WTC11 (cell line): ENCODE results near the gene SPSB2. TPM values are rescaled to one million over a fixed set of nuclear protein-coding genes. Genes with fewer than 3 reads are reported as not detected.
"Not testable (repeated sequence)": the region's sequence is repeated elsewhere in the genome, so short reads cannot be mapped to it uniquely, and the experiment has no call there.

Experiments
- ATAC-seq: fragments of 200-7000 bp; cut with Tn5 transposase; 2 replicates; pipeline ENCODE4 v1.10.0; 2021; ENCODE audit warnings: mild to moderate bottlenecking, moderate library complexity
- CTCF ChIA-PET: fragments of 300-600 bp; sonication (Branson Sonifier 250); formaldehyde crosslinking; loops from one replicate; lab custom pipeline; 2021; ENCODE audit warnings: antibody characterized with exemption; lab: Charles Lee
- POLR2A ChIA-PET: fragments of 350-600 bp; sonication (Branson Sonifier 250); formaldehyde crosslinking; loops from one replicate; lab custom pipeline; 2021; ENCODE audit warnings: antibody characterized with exemption; lab: Charles Lee
- DNase-seq: peaks from one replicate; pipeline ENCODE4 v3.0.0; 2021; ENCODE audit warnings: low spot score
- H3K27ac Mint-ChIP-seq: 2 replicates; pipeline ENCODE4 v1.8.0; 2021; ENCODE audit warnings: mixed read lengths
- H3K27me3 Mint-ChIP-seq: 2 replicates; pipeline ENCODE4 v1.8.0; 2021; ENCODE audit warnings: low read depth, mild to moderate bottlenecking, moderate library complexity, mixed read lengths
- H3K36me3 Mint-ChIP-seq: 2 replicates; pipeline ENCODE4 v1.8.0; 2021; ENCODE audit warnings: mixed read lengths
- H3K4me1 Mint-ChIP-seq: 2 replicates; pipeline ENCODE4 v1.8.0; 2022; ENCODE audit warnings: mixed read lengths
- H3K4me3 Mint-ChIP-seq: 2 replicates; pipeline ENCODE4 v1.8.0; 2021; ENCODE audit warnings: mild to moderate bottlenecking, moderate library complexity, mixed read lengths
- H3K9me3 Mint-ChIP-seq: 2 replicates; pipeline ENCODE4 v1.8.0; 2021; ENCODE audit warnings: mixed read lengths
- EMX1 ChIP-seq: fragments of 250-450 bp; sonication (Bioruptor Pico); IDR thresholded peaks from 2 replicates; pipeline ENCODE4 v1.8.0; 2021; ENCODE audit warnings: mild to moderate bottlenecking
- GABPB1 ChIP-seq: sonication (generic); formaldehyde crosslinking; IDR thresholded peaks from 2 replicates; pipeline ENCODE4 v1.8.1; 2023; ENCODE audit warnings: mild to moderate bottlenecking, missing genetic modification reagents
- HMGA2 ChIP-seq: fragments of 250-450 bp; sonication (Bioruptor Pico); IDR thresholded peaks from 2 replicates; pipeline ENCODE4 v1.4.0; 2021; ENCODE audit warnings: mild to moderate bottlenecking, moderate library complexity
- IRF2 ChIP-seq: sonication (generic); formaldehyde crosslinking; IDR thresholded peaks from 2 replicates; pipeline ENCODE4 v1.8.0; 2022; ENCODE audit warnings: low read depth, missing genetic modification reagents, borderline replicate concordance
- NR1H2 ChIP-seq: sonication (generic); formaldehyde crosslinking; IDR thresholded peaks from 2 replicates; pipeline ENCODE4 v1.9.0; 2021; ENCODE audit warnings: mild to moderate bottlenecking, moderate library complexity, missing genetic modification reagents
- PRRX2 ChIP-seq: fragments of 250-450 bp; sonication (Bioruptor Pico); IDR thresholded peaks from 2 replicates; pipeline ENCODE4 v1.8.0; 2021; ENCODE audit warnings: mild to moderate bottlenecking
- SMAD3 ChIP-seq: sonication (generic); formaldehyde crosslinking; IDR thresholded peaks from 2 replicates; pipeline ENCODE4 v1.8.0; 2022; ENCODE audit warnings: missing genetic modification reagents, mild to moderate bottlenecking, borderline replicate concordance
- SMAD4 ChIP-seq: sonication (generic); formaldehyde crosslinking; IDR thresholded peaks from 2 replicates; pipeline ENCODE4 v1.8.0; 2022; ENCODE audit warnings: mild to moderate bottlenecking, missing genetic modification reagents
- SP1 ChIP-seq: sonication (generic); formaldehyde crosslinking; conservative IDR thresholded peaks from 2 replicates; pipeline ENCODE4 v1.8.1; 2022; ENCODE audit warnings: missing genetic modification reagents
- TEAD1 ChIP-seq: sonication (generic); formaldehyde crosslinking; IDR thresholded peaks from 2 replicates; pipeline ENCODE4 v1.8.0; 2022; ENCODE audit warnings: mild to moderate bottlenecking, missing genetic modification reagents
- TP53 ChIP-seq: sonication (generic); formaldehyde crosslinking; IDR thresholded peaks from 2 replicates; pipeline ENCODE4 v1.8.1; 2023; ENCODE audit warnings: mild to moderate bottlenecking, missing genetic modification reagents
- ZNF121 ChIP-seq: sonication (generic); formaldehyde crosslinking; IDR thresholded peaks from 2 replicates; pipeline ENCODE4 v1.8.0; 2023; ENCODE audit warnings: missing genetic modification reagents
- ZNF232 ChIP-seq: sonication (generic); formaldehyde crosslinking; IDR thresholded peaks from 2 replicates; pipeline ENCODE4 v1.8.0; 2022; ENCODE audit warnings: mild to moderate bottlenecking, missing genetic modification reagents
- total RNA-seq: library from RNA; stranded (reverse); gene quantifications from 3 replicates; pipeline ENCODE4 v1.2.3, GENCODE V29; 2021
- TF ChIP-seq, protein P1 (sequence below): sonication (generic); formaldehyde crosslinking; IDR thresholded peaks from 2 replicates; pipeline ENCODE4 v1.8.1; 2023; ENCODE audit warnings: mild to moderate bottlenecking, missing genetic modification reagents
- TF ChIP-seq, protein P2 (sequence below): fragments of 250-450 bp; sonication (Bioruptor Pico); IDR thresholded peaks from 2 replicates; pipeline ENCODE4 v1.9.0; 2021; ENCODE audit warnings: moderate library complexity, mild to moderate bottlenecking, inconsistent platforms, borderline replicate concordance
- TF ChIP-seq, protein P3 (sequence below): sonication (generic); formaldehyde crosslinking; IDR thresholded peaks from 2 replicates; pipeline ENCODE4 v1.8.0; 2023; ENCODE audit warnings: missing genetic modification reagents, mild to moderate bottlenecking, borderline replicate concordance
- TF ChIP-seq, protein P4 (sequence below): sonication (generic); formaldehyde crosslinking; conservative IDR thresholded peaks from 2 replicates; pipeline ENCODE4 v1.8.1; 2022; ENCODE audit warnings: mild to moderate bottlenecking, missing genetic modification reagents

Gene SPSB2
- total RNA-seq, 1 experiment from 2014 or later = 25.5 TPM

DNA sequence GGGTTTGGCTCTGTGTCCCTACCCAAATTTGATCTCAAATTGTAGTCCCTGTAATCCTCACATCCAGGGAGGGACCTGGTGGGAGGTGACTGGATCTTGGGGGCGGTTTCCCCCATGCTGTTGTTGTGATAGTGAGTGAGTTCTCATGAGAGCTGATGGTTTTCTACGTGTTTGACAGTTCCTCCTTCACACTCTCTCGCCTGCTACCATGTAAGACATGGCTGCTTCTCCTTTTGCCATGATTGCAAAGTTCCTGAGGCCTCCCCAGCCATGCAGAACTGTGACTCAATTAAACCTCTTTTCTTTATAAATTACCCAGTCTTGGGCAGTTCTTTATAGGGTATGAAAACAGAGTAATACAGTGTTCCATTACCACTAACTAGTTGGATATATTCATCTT, 21.2 kb upstream of the SPSB2 start:
- H3K9me3 Mint-ChIP-seq = no peaks in the 10 kb centered on the region

DNA sequence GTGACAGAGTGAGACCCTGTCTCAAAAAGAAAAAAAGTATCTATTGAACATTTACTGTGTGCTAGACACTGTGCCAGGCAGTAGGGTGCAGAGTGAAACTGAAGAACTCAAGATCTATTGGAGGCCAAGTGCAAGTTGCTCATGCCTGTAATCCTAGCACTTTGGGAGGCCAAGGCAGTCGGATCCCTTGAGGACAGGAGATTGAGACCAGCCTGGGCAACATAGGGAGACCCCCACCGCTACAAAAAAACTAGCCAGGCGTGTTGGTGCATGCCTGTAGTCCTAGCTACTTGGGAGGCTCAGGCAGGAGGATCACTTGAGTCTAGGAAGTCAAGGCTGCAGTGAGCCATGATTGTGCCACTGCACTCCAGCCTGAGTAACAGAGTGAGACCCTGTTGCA, 19.6 kb upstream of the SPSB2 start:
- peak overlapping the region; percentile 25; the same call in 1 of the 2 replicates for H3K27ac Mint-ChIP-seq
- CTCF ChIA-PET = interaction anchor here (2.0 to 3.6 kb wide), 4 partner anchors 13 to 51 kb away, joined by 9 to 83 read pairs (median 46); partner anchors contain the start of genes C12orf57, LRRC23, RNU7-1 and SPSB2
- H3K9me3 Mint-ChIP-seq, DNase-seq, ATAC-seq, H3K27me3 Mint-ChIP-seq, H3K4me3 Mint-ChIP-seq, H3K36me3 Mint-ChIP-seq: not testable (repeated sequence)
- TF ChIP-seq ZNF121 (CRISPR knock-in tag) = peak; percentile 75; the same call in 1 of the 2 replicates
- H3K4me1 Mint-ChIP-seq = peaks cover 21% of the 10 kb centered on the region
- POLR2A ChIA-PET = interaction anchor here (0.7 to 1.4 kb wide), 2 partner anchors 22 to 45 kb away, joined by 5 to 6 read pairs; no protein-coding TSS in a partner anchor

More for the DNA sequence above, 21.2 kb upstream of the SPSB2 start:
- Mint-ChIP-seq H3K27ac (no peak overlapping the region), H3K4me3 (no peak overlapping the region), H3K36me3 (no peaks in the 10 kb centered on the region), H3K4me1 (peaks cover 10% of the 10 kb centered on the region), H3K27me3 (peaks cover 4% of the 10 kb centered on the region)
- CTCF ChIA-PET = interaction anchor here (1.6 kb wide), 1 partner anchor 22 kb away, joined by 9 read pairs; the partner anchor contains the start of gene SPSB2
- ATAC-seq = no peak
- POLR2A ChIA-PET = interaction anchor here (0.6 kb wide), 1 partner anchor 25 kb away, joined by 3 read pairs; no protein-coding TSS in a partner anchor
- DNase-seq = no peak
- TF ChIP-seq, protein P1, sequence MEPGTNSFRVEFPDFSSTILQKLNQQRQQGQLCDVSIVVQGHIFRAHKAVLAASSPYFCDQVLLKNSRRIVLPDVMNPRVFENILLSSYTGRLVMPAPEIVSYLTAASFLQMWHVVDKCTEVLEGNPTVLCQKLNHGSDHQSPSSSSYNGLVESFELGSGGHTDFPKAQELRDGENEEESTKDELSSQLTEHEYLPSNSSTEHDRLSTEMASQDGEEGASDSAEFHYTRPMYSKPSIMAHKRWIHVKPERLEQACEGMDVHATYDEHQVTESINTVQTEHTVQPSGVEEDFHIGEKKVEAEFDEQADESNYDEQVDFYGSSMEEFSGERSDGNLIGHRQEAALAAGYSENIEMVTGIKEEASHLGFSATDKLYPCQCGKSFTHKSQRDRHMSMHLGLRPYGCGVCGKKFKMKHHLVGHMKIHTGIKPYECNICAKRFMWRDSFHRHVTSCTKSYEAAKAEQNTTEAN = no peak

DNA sequence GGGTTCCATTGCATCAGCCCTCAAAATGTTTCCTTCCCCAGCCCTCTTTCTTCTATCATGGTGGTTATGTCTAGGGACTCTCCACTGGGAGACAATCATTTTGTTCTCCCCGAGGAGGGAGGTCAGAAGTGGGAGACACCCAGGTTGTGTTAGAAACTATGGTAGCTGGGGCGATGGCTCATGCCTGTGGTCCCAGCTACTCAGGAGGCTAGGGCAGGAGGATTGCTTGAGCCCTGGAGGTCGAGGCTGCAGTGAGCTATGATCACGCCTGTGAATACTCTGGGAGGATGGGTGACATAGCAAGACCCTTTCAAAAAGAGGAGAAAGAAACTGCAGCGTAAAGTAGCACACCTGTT, 18.5 kb upstream of the SPSB2 start:
- no peaks in the 10 kb centered on the region for H3K36me3 Mint-ChIP-seq
- peak overlapping the region; percentile 39 for H3K27ac Mint-ChIP-seq
- DNase-seq (no peak), ATAC-seq (no peak)
- peaks cover 4% of the 10 kb centered on the region; the same call in 1 of the 2 replicates for H3K27me3 Mint-ChIP-seq
- TF ChIP-seq HMGA2 = no peak
- TF ChIP-seq, protein P2, sequence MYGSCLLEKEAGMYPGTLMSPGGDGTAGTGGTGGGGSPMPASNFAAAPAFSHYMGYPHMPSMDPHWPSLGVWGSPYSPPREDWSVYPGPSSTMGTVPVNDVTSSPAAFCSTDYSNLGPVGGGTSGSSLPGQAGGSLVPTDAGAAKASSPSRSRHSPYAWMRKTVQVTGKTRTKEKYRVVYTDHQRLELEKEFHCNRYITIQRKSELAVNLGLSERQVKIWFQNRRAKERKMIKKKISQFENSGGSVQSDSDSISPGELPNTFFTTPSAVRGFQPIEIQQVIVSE (CRISPR knock-in tag) = no peak
- no peak for TF ChIP-seq SMAD4 (CRISPR knock-in tag)
- ChIA-PET POLR2A (interaction anchor here (0.8 to 2.1 kb wide), 12 partner anchors 11 to 168 kb away, joined by 3 to 32 read pairs (median 4); partner anchors contain the start of genes C12orf57, CDCA3, COPS7A and LRRC23), CTCF (interaction anchor here (0.5 to 3.6 kb wide), 28 partner anchors 8 to 1116 kb away, joined by 3 to 83 read pairs (median 5); partner anchors contain the start of genes C12orf57, C1RL, C1S and CDCA3)
- H3K4me1 Mint-ChIP-seq = peaks cover 28% of the 10 kb centered on the region
- peak overlapping the region; percentile 60 for H3K4me3 Mint-ChIP-seq
- no peaks in the 10 kb centered on the region for H3K9me3 Mint-ChIP-seq

DNA sequence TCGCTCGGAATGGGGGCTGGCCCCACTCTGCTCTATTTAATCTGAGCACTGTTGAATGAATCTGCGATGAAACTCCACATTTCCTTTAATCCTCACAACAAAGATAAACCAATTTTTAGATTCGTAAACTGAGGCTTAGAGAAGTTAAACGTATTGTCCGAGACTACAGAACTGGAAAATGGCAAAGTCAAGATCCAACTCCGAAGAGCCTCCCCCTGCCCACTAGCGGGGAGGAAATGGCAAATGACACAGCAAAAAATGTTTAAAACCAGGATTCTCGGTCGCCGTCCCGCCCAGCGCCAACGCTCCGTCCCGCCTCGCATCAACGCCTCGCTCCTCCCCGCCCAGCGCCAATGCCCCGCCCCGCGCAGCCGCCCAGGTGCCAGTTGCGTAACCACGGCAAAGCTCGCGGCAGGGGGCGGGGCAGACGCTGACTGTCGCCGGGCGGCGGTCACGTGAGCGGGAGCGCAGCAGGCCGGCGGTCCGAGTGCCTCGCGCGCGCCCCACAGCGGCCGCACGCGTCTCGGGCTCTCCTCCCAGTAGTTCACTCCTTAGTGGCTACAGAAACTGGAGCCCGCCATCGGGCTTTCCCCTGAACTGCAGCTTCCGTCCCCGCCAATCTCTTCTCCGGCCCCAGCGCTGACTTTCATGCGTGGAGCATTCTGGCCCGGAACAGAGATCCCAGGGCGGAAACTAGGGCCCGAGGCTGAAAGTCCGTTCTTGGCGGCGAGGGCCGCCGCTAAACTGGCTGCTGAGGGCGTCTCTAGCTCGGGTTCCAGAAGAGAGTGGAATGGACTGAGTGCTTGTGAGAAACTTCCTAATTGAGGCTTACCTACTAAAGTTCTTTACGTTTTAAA, 17.9 kb upstream of the SPSB2 start:
- ATAC-seq (peak; percentile 92), DNase-seq (peak; percentile 99)
- ChIA-PET POLR2A (interaction anchor here (0.6 to 2.1 kb wide), 14 partner anchors 11 to 167 kb away, joined by 3 to 32 read pairs (median 4); partner anchors contain the start of genes C12orf57, CDCA3, COPS7A and LRRC23), CTCF (interaction anchor here (0.5 to 3.6 kb wide), 32 partner anchors 9 to 1116 kb away, joined by 3 to 83 read pairs (median 5); partner anchors contain the start of genes C12orf57, C1RL, C1S and CDCA3)
- Mint-ChIP-seq H3K9me3 (no peaks in the 10 kb centered on the region), H3K36me3 (no peaks in the 10 kb centered on the region), H3K27me3 (peaks cover 4% of the 10 kb centered on the region; the same call in 1 of the 2 replicates), H3K4me1 (peaks cover 33% of the 10 kb centered on the region), H3K4me3 (peak overlapping the region; percentile 71), H3K27ac (peak overlapping the region; percentile 99)
- TF ChIP-seq HMGA2 (no peak), TP53 (CRISPR knock-in tag) (no peak), TEAD1 (peak; percentile 46; the same call in 1 of the 2 replicates), PRRX2 (CRISPR knock-in tag) (no peak), SP1 (CRISPR knock-in tag) (peak; percentile 97), ZNF232 (CRISPR knock-in tag) (0 out of 2 replicates have a peak, but pooled peaks have one; percentile 73), NR1H2 (CRISPR knock-in tag) (no peak), IRF2 (CRISPR knock-in tag) (no peak), EMX1 (CRISPR knock-in tag) (0 out of 2 replicates have a peak, but pooled peaks have one; percentile 37), SMAD3 (CRISPR knock-in tag) (peak; percentile 59; the same call in 1 of the 2 replicates), GABPB1 (CRISPR knock-in tag) (peak; percentile 56; the same call in 1 of the 2 replicates)
- TF ChIP-seq, protein P3, sequence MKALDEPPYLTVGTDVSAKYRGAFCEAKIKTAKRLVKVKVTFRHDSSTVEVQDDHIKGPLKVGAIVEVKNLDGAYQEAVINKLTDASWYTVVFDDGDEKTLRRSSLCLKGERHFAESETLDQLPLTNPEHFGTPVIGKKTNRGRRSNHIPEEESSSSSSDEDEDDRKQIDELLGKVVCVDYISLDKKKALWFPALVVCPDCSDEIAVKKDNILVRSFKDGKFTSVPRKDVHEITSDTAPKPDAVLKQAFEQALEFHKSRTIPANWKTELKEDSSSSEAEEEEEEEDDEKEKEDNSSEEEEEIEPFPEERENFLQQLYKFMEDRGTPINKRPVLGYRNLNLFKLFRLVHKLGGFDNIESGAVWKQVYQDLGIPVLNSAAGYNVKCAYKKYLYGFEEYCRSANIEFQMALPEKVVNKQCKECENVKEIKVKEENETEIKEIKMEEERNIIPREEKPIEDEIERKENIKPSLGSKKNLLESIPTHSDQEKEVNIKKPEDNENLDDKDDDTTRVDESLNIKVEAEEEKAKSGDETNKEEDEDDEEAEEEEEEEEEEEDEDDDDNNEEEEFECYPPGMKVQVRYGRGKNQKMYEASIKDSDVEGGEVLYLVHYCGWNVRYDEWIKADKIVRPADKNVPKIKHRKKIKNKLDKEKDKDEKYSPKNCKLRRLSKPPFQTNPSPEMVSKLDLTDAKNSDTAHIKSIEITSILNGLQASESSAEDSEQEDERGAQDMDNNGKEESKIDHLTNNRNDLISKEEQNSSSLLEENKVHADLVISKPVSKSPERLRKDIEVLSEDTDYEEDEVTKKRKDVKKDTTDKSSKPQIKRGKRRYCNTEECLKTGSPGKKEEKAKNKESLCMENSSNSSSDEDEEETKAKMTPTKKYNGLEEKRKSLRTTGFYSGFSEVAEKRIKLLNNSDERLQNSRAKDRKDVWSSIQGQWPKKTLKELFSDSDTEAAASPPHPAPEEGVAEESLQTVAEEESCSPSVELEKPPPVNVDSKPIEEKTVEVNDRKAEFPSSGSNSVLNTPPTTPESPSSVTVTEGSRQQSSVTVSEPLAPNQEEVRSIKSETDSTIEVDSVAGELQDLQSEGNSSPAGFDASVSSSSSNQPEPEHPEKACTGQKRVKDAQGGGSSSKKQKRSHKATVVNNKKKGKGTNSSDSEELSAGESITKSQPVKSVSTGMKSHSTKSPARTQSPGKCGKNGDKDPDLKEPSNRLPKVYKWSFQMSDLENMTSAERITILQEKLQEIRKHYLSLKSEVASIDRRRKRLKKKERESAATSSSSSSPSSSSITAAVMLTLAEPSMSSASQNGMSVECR = no peak
- TF ChIP-seq, protein P4, sequence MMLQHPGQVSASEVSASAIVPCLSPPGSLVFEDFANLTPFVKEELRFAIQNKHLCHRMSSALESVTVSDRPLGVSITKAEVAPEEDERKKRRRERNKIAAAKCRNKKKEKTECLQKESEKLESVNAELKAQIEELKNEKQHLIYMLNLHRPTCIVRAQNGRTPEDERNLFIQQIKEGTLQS (CRISPR knock-in tag) = no peak
